Measurements from ENCODE around the gene LGMN.

LGMN gene

GRCh38 chr14:92670643-92671366 lies 77.6 kb downstream of the LGMN start:
- DNase-seq: no peak

GRCh38 chr14:92670160-92670559 lies 78.3 kb downstream of the LGMN start:
- peak in 1 of 2 experiments; percentile 51 for DNase-seq

DNA sequence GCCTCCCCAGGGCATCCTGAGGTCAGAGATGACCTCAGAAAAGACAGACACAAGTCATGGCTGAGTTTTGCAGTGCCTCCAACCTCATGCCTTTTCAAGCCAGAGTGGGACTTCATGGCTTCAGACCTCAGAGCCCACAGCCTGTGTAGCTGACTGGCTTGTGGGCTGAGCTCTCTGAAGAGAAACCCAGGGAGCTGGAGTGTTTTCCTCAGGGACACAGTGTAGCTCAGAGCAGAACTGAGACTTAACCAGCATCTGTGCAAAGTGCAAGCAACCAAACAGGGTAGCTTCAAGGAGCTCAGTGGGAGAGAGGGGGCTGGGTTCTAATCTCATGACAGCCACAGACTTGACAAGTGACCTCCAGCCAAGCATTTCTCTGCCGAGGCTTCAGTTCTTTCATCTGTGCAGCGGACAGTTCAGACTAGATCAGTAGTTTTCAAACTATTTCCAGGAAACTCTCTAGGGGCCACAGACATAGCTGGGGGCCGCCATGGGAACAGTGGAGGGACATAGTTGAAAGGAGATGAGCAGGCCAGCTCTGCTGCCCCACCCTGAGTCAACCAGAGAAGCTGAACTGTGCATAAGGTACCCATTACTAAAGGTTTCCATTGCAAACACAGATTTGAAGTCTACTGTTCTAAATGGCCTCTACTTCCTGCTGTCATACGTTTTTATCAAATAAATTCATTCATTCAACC lies 80.0 kb downstream of the LGMN start:
- DNase-seq: no peak

DNA sequence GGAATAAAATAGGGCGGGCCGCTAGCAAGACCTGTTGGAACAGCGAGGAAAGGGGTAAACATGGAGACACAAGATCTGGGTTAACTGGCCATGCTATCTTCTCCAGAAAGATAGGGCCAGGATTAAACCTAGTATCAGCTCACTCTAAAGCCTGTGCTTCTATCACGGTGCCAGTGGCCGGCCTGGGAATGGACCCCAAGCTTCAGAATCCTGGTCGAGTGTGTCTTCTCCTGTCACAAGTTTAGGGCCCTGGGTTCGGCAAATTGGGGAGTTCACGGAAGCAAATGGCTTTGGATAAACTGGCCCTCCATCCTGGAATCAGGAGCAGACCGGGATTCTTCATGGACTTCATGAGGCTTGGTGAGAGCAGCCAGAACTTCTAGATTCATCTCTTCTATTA lies 82.2 kb downstream of the LGMN start:
- no peak for DNase-seq

DNA sequence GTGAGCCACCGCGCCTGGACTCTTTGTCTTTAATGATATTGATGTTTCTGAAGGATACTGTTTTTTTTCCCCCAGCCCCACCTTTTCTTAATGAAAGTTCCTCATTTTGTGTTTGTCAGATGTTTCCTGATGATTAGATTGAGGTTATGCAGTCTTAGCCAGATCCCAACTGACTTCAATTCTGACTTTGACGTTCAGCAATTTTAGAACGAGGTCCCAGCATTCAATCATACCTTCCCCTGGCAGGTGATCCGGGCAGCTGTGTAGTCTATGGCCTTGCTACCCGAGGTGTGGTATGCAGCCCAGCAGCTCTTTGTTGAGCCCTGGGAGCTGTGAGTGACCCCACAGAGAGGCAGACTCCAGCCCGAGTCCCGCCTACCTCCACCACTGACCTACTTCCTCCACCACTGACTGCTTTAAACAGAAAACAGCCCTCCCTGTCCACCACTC lies 82.7 kb downstream of the LGMN start:
- DNase-seq: peak; percentile 73 to 79

GRCh38 chr14:92663049-92663448 lies 85.4 kb downstream of the LGMN start:
- DNase-seq: no peak

DNA sequence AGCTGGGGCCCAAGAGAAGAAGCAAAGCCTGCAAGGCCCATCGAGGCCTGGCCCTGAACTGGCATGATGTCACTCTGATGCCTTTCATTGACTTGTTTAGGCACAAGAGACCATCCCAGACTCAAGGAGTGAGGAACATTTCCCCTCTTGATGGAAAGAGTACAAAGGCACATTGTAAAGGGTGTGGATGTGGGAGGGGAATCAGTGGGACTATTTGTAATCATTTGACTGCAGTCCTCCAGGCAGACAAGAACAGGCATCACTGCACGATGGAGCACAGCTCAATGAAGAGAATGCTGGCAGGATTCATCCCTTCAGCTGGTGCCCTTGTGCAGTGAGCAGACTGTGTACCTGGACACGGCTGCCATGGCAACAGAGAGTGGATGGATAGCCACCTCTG lies 87.9 kb downstream of the LGMN start:
- no peak for DNase-seq

DNA sequence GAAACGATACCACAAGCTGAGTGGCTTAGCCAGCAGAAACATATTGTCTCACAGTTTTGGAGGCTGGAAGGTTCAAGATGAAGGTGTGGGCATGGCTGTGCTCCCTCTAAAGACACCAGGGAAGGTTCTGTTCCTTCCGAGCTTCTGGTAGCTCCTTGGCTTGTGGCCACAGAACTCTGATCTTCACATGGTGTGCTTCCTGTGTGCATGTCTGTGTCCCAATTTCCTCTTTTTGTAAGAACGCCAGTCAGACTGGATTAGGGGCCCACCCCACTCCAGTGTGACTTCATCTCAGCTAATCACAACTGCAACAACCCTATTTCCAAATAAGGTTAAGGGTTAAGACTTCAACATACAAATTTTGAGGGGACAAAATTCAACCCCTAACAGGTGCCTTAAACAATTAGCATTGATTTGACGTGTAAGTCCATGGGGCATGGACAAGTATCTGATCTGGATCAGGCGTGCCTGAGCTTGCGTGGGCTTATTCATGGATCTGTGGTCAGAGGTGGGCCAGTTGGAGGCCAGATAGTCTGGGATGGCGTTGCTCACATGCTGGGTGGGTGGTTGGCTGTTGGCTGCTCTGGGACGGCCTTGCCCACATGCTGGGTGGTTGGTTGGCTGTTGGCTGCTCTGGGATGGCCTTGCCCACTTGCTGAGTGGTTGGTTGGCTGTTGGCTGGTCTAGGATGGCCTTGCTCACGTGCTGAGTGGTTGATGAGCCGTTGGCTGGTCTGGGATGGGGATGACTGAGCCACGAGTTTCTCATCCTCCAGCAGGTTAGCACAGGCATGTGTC lies 88.5 kb downstream of the LGMN start:
- peak; percentile 93 to 96 for DNase-seq

DNA sequence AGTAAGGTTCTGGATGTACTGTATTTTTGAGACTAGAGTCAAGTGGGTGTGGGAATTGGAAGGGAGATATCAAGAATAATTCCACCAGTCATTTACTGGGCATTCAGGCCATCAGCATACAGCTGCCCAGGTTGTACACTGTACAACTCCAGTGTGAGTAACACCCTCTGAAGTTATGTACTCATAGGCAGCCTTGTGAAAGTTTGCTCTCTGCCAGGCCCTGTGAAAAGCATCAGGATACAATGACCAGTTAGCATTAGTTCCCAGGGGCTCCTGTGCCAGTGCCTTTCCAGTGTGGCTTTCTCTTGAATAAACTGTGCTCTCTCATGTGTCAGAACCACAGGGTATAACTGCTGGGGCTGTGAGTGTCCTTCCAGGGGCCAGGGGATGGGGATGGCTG lies 89.7 kb downstream of the LGMN start:
- DNase-seq: no peak

DNA sequence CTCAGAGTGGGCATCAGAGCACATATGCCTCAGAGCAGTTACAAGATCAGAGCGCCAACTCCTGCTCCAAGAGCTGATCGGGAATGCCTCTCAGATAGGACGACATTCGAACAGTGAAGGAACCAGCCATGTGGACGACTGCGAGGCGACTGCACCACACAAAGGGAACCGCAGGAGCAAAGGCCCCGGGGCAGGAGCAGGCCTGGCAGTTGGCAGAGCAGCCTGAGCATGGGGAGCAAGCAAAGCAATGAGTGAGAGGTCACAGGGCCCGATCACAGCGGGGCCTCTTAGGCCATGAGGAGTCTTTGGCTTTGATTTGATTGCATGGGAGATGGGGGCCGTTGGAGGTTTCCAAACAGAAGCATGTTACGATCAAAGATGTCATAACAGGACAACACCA lies 90.3 kb downstream of the LGMN start:
- no peak for DNase-seq

DNA sequence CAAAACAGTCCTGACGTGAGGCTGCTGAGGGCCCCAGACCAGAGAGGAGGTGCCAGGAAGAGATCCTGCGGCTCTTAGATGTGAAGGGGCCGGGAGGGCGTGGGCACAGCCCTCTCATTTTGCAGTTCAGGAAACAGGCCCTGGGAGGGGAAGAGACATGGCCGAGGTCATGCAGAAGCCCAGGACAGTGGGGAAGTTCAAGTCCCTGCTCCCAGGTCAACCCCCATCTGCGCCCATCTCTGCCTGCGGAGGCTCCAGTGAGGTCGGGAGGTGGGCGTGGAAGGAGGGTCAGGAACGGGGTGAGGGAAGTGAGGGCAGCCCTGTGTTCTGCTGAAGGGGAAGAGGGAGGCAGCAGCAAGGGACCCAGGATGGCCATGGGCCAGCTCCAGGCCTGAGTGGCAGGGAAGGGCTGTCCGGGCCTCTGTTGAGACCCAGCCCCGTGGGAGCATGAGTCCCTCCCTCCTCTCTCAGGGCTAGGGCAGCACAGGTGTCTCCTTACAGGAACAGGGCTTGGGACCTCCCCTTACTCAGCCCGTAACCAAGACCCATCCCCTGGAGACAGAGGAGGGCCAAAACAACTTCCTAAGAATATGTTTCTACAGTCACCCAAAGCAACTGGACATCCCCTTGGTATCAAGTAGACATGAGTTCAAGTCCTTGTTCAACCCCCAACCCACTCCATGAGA lies 90.8 kb downstream of the LGMN start:
- peak; percentile 33 to 40 for DNase-seq

DNA sequence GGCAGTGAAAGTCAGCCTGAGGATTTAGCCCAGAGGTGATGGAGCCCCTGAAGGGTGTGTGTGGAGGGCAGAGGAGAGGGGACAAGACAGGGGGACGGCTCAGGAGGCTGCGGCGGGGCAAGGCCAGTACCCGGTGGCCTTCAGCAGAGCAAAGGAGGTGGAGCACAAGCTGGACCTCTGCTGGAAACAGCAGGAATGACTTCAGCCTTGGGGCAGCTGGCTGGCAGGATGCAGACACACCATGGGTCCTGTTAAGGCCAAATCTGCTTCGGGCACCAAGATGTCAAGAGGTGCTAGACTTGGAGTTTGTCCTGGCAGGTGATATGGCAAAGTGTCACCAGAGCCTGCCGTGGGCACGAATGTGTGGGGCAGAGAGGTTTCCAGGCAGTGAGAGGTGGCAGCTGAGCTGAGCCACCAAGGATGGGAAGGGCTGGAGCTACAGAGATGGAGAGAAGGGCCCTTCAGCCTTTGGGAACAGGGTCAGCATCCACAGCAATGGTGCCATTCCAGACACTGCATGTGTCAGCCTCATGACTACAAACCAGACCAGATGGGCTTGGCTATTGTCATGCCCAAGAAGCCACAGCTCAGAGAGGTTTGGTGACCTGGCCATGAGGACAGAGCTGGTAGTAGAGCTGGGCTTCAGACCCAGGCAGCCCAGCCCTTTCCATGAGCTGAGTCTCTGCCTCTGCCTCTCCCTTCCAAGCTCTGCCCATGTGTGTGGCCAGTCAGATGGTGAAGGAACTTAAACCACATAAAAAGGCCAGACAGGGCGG lies 91.9 kb downstream of the LGMN start:
- peak in 1 of 2 experiments; percentile 33 for DNase-seq

- no peak for DNase-seq
Observed at GRCh38 chr14:92655419-92656201, 92.8 kb downstream of the LGMN start.

DNA sequence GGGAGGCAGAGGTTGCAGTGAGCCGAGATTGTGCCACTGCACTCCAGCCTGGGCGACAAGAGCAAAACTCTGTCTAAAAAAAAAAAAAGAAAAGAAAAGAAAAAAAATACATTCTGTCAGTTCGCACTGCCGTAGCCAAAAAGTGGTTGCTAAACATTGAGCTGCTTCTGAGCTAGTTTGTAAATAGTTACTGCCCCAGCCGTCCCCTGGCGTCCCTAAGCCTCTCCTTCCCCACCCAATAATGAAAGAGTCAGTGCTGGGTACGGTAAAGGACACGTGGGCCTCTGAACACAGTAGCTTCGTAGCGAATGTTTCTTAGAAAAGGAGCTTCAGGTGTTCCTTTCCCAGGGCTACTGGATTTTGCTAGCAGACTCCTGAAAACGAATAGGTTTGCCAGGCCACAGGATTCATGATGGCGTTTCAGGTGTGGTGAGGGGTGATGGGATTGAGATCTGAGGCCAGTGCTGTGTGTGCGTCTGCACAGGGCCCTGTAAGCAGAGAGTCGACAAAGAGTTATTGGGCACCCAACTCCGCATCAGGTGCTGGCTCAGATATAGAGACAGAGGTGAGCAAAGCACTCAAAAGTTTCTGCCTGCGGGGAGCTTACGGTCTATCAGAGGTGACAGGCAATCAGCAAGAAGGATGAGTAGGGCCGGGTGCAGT lies 94.1 kb downstream of the LGMN start:
- DNase-seq: no peak

Data from AML-193 (cell line).